ENCODE data around the gene P2RX2.

- TF ChIP-seq TAF1 (IDR thresholded peaks at IDR 0.05; ENCODE audit: low read depth) = no peak
- TF ChIP-seq EGR1 (IDR thresholded peaks at IDR 0.05) = no peak
- TF ChIP-seq, protein P1, sequence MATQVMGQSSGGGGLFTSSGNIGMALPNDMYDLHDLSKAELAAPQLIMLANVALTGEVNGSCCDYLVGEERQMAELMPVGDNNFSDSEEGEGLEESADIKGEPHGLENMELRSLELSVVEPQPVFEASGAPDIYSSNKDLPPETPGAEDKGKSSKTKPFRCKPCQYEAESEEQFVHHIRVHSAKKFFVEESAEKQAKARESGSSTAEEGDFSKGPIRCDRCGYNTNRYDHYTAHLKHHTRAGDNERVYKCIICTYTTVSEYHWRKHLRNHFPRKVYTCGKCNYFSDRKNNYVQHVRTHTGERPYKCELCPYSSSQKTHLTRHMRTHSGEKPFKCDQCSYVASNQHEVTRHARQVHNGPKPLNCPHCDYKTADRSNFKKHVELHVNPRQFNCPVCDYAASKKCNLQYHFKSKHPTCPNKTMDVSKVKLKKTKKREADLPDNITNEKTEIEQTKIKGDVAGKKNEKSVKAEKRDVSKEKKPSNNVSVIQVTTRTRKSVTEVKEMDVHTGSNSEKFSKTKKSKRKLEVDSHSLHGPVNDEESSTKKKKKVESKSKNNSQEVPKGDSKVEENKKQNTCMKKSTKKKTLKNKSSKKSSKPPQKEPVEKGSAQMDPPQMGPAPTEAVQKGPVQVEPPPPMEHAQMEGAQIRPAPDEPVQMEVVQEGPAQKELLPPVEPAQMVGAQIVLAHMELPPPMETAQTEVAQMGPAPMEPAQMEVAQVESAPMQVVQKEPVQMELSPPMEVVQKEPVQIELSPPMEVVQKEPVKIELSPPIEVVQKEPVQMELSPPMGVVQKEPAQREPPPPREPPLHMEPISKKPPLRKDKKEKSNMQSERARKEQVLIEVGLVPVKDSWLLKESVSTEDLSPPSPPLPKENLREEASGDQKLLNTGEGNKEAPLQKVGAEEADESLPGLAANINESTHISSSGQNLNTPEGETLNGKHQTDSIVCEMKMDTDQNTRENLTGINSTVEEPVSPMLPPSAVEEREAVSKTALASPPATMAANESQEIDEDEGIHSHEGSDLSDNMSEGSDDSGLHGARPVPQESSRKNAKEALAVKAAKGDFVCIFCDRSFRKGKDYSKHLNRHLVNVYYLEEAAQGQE (IDR thresholded peaks at IDR 0.05; ENCODE audit: low read depth) = no peak
- TF ChIP-seq CEBPB (IDR thresholded peaks at IDR 0.05) = no peak
- TF ChIP-seq EP300 (IDR thresholded peaks at IDR 0.05; ENCODE audit: borderline replicate concordance) = no peak
- no peak for TF ChIP-seq TCF12 (IDR thresholded peaks at IDR 0.05; ENCODE audit: low read depth)
- no peak for TF ChIP-seq CREB1 (IDR thresholded peaks at IDR 0.05; ENCODE audit: low read depth)
Observed at GRCh38 chr12:132620899-132621656, 2.5 kb downstream of the P2RX2 start.

Measured in Ishikawa (cell line).